Raji (cell line): ENCODE results near the gene ZNF845.

Experiments
- POLR2A ChIP-seq: IDR thresholded peaks from 2 replicates; pipeline ENCODE4 v1.6.1; 2011; ENCODE audit warnings: low read depth, low read length, control low read depth; ENCODE audit not compliant: insufficient read depth

Gene ZNF845

GRCh38 chr19:53365899-53366493 is 32.4 kb downstream of the ZNF845 start:
- no peak for TF ChIP-seq POLR2A

GRCh38 chr19:53372196-53372595 is 38.6 kb downstream of the ZNF845 start:
- no peak for TF ChIP-seq POLR2A

GRCh38 chr19:53374288-53374687 is 40.7 kb downstream of the ZNF845 start:
- TF ChIP-seq POLR2A, result no peak

- TF ChIP-seq POLR2A, result no peak
Observed at GRCh38 chr19:53374743-53375142, 41.2 kb downstream of the ZNF845 start.

GRCh38 chr19:53381376-53381775 is 47.8 kb downstream of the ZNF845 start:
- TF ChIP-seq POLR2A, result no peak

GRCh38 chr19:53388168-53388567 is 54.6 kb downstream of the ZNF845 start:
- TF ChIP-seq POLR2A, result no peak

- no peak for TF ChIP-seq POLR2A
Observed at GRCh38 chr19:53388904-53389303, 55.4 kb downstream of the ZNF845 start.

GRCh38 chr19:53389571-53389970 is 56.0 kb downstream of the ZNF845 start:
- TF ChIP-seq POLR2A, result no peak

GRCh38 chr19:53389978-53390377 is 56.4 kb downstream of the ZNF845 start:
- no peak for TF ChIP-seq POLR2A

GRCh38 chr19:53394522-53394973 is 61.0 kb downstream of the ZNF845 start:
- TF ChIP-seq POLR2A, result no peak

GRCh38 chr19:53394974-53395839 is 61.7 kb downstream of the ZNF845 start, which contains the start of gene ZNF765:
TSS of gene ZNF765 (plus strand) at chr19:53395149. CDS start at chr19:53398016, 2,867 bp downstream.
- TF ChIP-seq POLR2A, result peak; percentile 82

GRCh38 chr19:53396525-53396868 is 62.9 kb downstream of the ZNF845 start:
- TF ChIP-seq POLR2A, result no peak
